HG03520 (cell line): ENCODE data around the gene MAGEA9B.
"Not testable (repeated sequence)": the region's sequence is repeated elsewhere in the genome, so short reads cannot be mapped to it uniquely, and the experiment has no call there.

Experiments
- ATAC-seq: cut with Tn5 transposase; IDR thresholded peaks from one replicate; pipeline ENCODE4 v1.9.1; 2021; ENCODE audit warnings: mild to moderate bottlenecking, moderate library complexity; ENCODE audit not compliant: unreplicated experiment

MAGEA9B gene

GRCh38 chrX:149539283-149540130 lies 47.8 kb downstream of the MAGEA9B start:
- peak; percentile 30 for ATAC-seq

- ATAC-seq, result not testable (repeated sequence)
Measured at GRCh38 chrX:149537474-149537873, 49.8 kb downstream of the MAGEA9B start.

- not testable (repeated sequence) for ATAC-seq
Measured at GRCh38 chrX:149534926-149535602, 52.2 kb downstream of the MAGEA9B start.

- ATAC-seq, result not testable (repeated sequence)
Measured at GRCh38 chrX:149533999-149534398, 53.3 kb downstream of the MAGEA9B start.

GRCh38 chrX:149532868-149533267 lies 54.4 kb downstream of the MAGEA9B start:
- not testable (repeated sequence) for ATAC-seq
